B cell (primary cell): Measurements from ENCODE around the gene TCEAL5. TPM values are rescaled to one million over a fixed set of nuclear protein-coding genes. Genes with fewer than 3 reads are reported as not detected.

Source experiments
- ATAC-seq: fragments of 200-7000 bp; cut with Tn5 transposase; one replicate; pipeline ENCODE4 v1.10.0; 2021; ENCODE audit warnings: low read depth, mild to moderate bottlenecking, moderate number of reproducible peaks, moderate library complexity
- CTCF ChIA-PET: fragments of 350-600 bp; sonication (Branson Sonifier 250); formaldehyde crosslinking; loops from one replicate; lab custom pipeline; 2021; ENCODE audit warnings: antibody characterized with exemption, inconsistent platforms; lab: Charles Lee
- POLR2A ChIA-PET: fragments of 350-600 bp; sonication (Branson Sonifier 250); formaldehyde crosslinking; loops from one replicate; lab custom pipeline; 2021; ENCODE audit warnings: antibody characterized with exemption; lab: Charles Lee
- DNase-seq: peaks from one replicate; pipeline ENCODE4 v3.0.0; 2013
- H2AFZ ChIP-seq: 2 replicates; pipeline ENCODE4 v1.6.1; 2012; ENCODE audit warnings: mild to moderate bottlenecking, low read depth, low read length; ENCODE audit not compliant: insufficient read depth, poor library complexity, severe bottlenecking
- H3K27ac ChIP-seq, 2 donors: 1 replicate in 1 of 2; 2 replicates in 1 of 2; pipeline ENCODE4 v1.5.1; 2012 to 2013; ENCODE audit warnings: low read length in 2 of 2, mild to moderate bottlenecking in 2 of 2, moderate library complexity in 1 of 2
- H3K27me3 ChIP-seq, 4 experiments: fragments of 200-600 bp in 1 of 4; sonication (generic) in 1 of 4; replicated peaks in 1 of 4; 1 replicate in 2 of 4; 2 replicates in 2 of 4; pipeline versions ENCODE4 v1.6.1 to v1.7.0; 2013 to 2016; ENCODE audit warnings: low read length in 3 of 4, mild to moderate bottlenecking in 2 of 4, mixed read lengths in 1 of 4, moderate library complexity in 1 of 4; ENCODE audit not compliant: insufficient read depth in 4 of 4, control insufficient read depth in 3 of 4; ENCODE audit errors: control extremely low read depth in 1 of 4
- H3K36me3 ChIP-seq, 2 experiments: replicated peaks in 1 of 2; 1 replicate in 1 of 2; 2 replicates in 1 of 2; pipeline versions ENCODE4 v1.6.1 to v1.7.1; 2013; ENCODE audit warnings: low read length in 1 of 2; ENCODE audit not compliant: insufficient read depth in 2 of 2, control insufficient read depth in 1 of 2; ENCODE audit errors: control extremely low read depth in 1 of 2, extremely low read depth in 1 of 2
- H3K4me1 ChIP-seq, 2 donors: fragments of 200-600 bp in 1 of 2; sonication (generic) in 1 of 2; 1 replicate in 1 of 2; 2 replicates in 1 of 2; pipeline versions ENCODE4 v1.5.1 to v1.6.1; 2013 to 2017; ENCODE audit warnings: low read length in 2 of 2; ENCODE audit not compliant: control insufficient read depth in 2 of 2, insufficient read depth in 2 of 2
- H3K4me2 ChIP-seq: replicated peaks from 2 replicates; pipeline ENCODE3; 2012; ENCODE audit warnings: mild to moderate bottlenecking, low read depth, low read length; ENCODE audit not compliant: poor library complexity, severe bottlenecking
- H3K4me3 ChIP-seq, 5 experiments: fragments of 200-600 bp in 1 of 5; sonication (generic) in 1 of 5; 1 replicate in 3 of 5; 2 replicates in 2 of 5; pipeline versions ENCODE4 v1.5.1 to v1.7.0; 2011 to 2016; ENCODE audit warnings: low read length in 4 of 5, mild to moderate bottlenecking in 4 of 5, low read depth in 2 of 5, control low read depth in 1 of 5, moderate library complexity in 1 of 5; ENCODE audit not compliant: insufficient read depth in 1 of 5; ENCODE audit errors: control extremely low read depth in 1 of 5, extremely low read depth in 1 of 5
- H3K79me2 ChIP-seq: fragments of 200-600 bp; sonication (generic); one replicate; pipeline ENCODE4 v1.6.0; 2016; ENCODE audit warnings: low read length; ENCODE audit not compliant: control insufficient read depth, insufficient read depth
- H3K9ac ChIP-seq: fragments of 200-600 bp; sonication (generic); 2 replicates; pipeline ENCODE4 v1.6.1; 2017; ENCODE audit warnings: mild to moderate bottlenecking, low read length, moderate library complexity
- H3K9me3 ChIP-seq, 3 donors: one replicate each; pipeline versions ENCODE4 v1.6.1 to v1.7.1; 2013; ENCODE audit warnings: low read length in 2 of 3; ENCODE audit not compliant: control insufficient read depth in 2 of 3, insufficient read depth in 1 of 3; ENCODE audit errors: control extremely low read depth in 1 of 3
- H4K20me1 ChIP-seq: 2 replicates; pipeline ENCODE4 v1.6.0; 2012; ENCODE audit warnings: mild to moderate bottlenecking, low read length; ENCODE audit not compliant: insufficient read depth, control insufficient read depth, poor library complexity, severe bottlenecking
- H3K27ac Mint-ChIP-seq: one replicate; pipeline ENCODE4 v1.8.0; 2021; ENCODE audit warnings: mixed read lengths
- H3K27me3 Mint-ChIP-seq: one replicate; pipeline ENCODE4 v1.8.0; 2021; ENCODE audit warnings: mixed read lengths
- H3K4me1 Mint-ChIP-seq: one replicate; pipeline ENCODE4 v1.8.0; 2021; ENCODE audit warnings: mixed read lengths
- H3K4me3 Mint-ChIP-seq: one replicate; pipeline ENCODE4 v1.8.0; 2021; ENCODE audit warnings: mixed read lengths
- H3K9me3 Mint-ChIP-seq: one replicate; pipeline ENCODE4 v1.8.0; 2022; ENCODE audit warnings: mixed read lengths; ENCODE audit not compliant: insufficient read depth
- EZH2 ChIP-seq: IDR thresholded peaks from 2 replicates; pipeline ENCODE4 v1.6.1; 2012; ENCODE audit warnings: borderline replicate concordance, low read depth, mild to moderate bottlenecking, moderate library complexity, low read length; ENCODE audit not compliant: insufficient read depth, poor library complexity, severe bottlenecking
- WGBS: methylation state at CpG from one replicate; pipeline ENCODE4 v1.1.5; 2013; ENCODE audit warnings: missing lambda C conversion rate; ENCODE audit not compliant: insufficient coverage; 5-methylcytosine and 5-hydroxymethylcytosine counted together
- intact Hi-C: fragments of 100-400 bp; cut with micrococcal nuclease; formaldehyde crosslinking; loops from one replicate; pipeline ENCODE4 v1.10.0; 2022
- polyA plus RNA-seq: library from polyadenylated mRNA; depleted of rRNA; stranded (reverse); fragments of >200 nt; gene quantifications from 2 replicates; pipeline ENCODE4 v1.2.3, GENCODE V29; 2012
- total RNA-seq, 2 donors: library from RNA; stranded (reverse); fragments of 120-200 nt in 1 of 2; gene quantifications; 1 replicate in 1 of 2; 2 replicates in 1 of 2; pipeline versions ENCODE4 v1.2.3 to v1.2.4, GENCODE V29; 2013 to 2022
- TF ChIP-seq, protein P1 (sequence below): fragments of 200-600 bp; IDR thresholded peaks from one replicate; pipeline ENCODE4 v1.8.0; 2022; ENCODE audit warnings: antibody characterized with exemption, mild to moderate bottlenecking

TCEAL5 gene
- total and polyA plus RNA-seq, 2 donors (not counting 1 experiment from before 2014, with no cell fraction given): not detected

GRCh38 chrX:103250977-103251376, 25.6 kb downstream of the TCEAL5 start:
- Histone ChIP-seq H3K79me2 (peaks cover 4% of the 10 kb centered on the region), H2AFZ (no peak overlapping the region), H3K9me3 (no peaks in the 10 kb centered on the region), H3K9ac (no peak overlapping the region), H3K4me2 (no peak overlapping the region), H3K4me3 (no peak overlapping the region), H3K27me3 (no peaks in the 10 kb centered on the region), H3K4me1 (peaks cover 3 to 14% of the 10 kb centered on the region in 2 donors), H3K27ac (no peak overlapping the region), H3K36me3 (no peaks in the 10 kb centered on the region), H4K20me1 (no peaks in the 10 kb centered on the region)
- Mint-ChIP-seq H3K27ac (no peak overlapping the region), H3K4me3 (no peak overlapping the region), H3K9me3 (no peaks in the 10 kb centered on the region), H3K4me1 (peaks cover 20% of the 10 kb centered on the region), H3K27me3 (peaks cover 4% of the 10 kb centered on the region)
- intact Hi-C loops: no loop called here
- POLR2A ChIA-PET: no interaction called here
- DNase-seq (no peak), ATAC-seq (no peak)
- WGBS: no CpG with 5 or more reads among the region's 5 CpGs
- CTCF ChIA-PET: no interaction called here
- TF ChIP-seq, protein P1, sequence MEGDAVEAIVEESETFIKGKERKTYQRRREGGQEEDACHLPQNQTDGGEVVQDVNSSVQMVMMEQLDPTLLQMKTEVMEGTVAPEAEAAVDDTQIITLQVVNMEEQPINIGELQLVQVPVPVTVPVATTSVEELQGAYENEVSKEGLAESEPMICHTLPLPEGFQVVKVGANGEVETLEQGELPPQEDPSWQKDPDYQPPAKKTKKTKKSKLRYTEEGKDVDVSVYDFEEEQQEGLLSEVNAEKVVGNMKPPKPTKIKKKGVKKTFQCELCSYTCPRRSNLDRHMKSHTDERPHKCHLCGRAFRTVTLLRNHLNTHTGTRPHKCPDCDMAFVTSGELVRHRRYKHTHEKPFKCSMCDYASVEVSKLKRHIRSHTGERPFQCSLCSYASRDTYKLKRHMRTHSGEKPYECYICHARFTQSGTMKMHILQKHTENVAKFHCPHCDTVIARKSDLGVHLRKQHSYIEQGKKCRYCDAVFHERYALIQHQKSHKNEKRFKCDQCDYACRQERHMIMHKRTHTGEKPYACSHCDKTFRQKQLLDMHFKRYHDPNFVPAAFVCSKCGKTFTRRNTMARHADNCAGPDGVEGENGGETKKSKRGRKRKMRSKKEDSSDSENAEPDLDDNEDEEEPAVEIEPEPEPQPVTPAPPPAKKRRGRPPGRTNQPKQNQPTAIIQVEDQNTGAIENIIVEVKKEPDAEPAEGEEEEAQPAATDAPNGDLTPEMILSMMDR: no peak
- TF ChIP-seq EZH2: no peak

DNA sequence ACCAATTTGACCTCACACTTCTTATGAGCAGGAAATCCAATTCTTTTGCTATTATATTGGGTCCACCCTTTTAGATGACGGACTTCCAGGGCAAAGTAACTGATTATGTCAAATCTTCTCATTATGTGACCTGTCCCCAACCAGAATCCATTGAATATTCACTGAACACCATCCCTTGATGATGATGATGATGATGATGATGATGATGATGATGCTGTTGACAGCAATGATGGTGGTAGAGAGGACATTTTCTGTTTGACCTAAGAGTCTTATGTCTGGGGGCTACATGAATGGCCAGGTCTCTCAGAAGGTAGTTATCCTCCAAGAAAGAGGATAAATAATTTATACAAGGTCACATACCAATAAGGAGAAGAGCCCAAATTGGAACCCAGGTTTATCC, 26.7 kb downstream of the TCEAL5 start:
- Histone ChIP-seq H3K4me1 (peaks cover 0 to 10% of the 10 kb centered on the region in 2 donors), H3K9me3 (no peaks in the 10 kb centered on the region), H3K4me2 (no peak overlapping the region), H3K79me2 (peaks cover 4% of the 10 kb centered on the region), H3K27me3 (no peaks in the 10 kb centered on the region), H4K20me1 (no peaks in the 10 kb centered on the region), H2AFZ (no peak overlapping the region), H3K27ac (no peak overlapping the region), H3K9ac (no peak overlapping the region), H3K36me3 (no peaks in the 10 kb centered on the region), H3K4me3 (no peak overlapping the region)
- POLR2A ChIA-PET: no interaction called here
- CTCF ChIA-PET: no interaction called here
- H3K4me3 Mint-ChIP-seq: no peak overlapping the region
- peaks cover 9% of the 10 kb centered on the region for H3K27me3 Mint-ChIP-seq
- H3K4me1 Mint-ChIP-seq: peaks cover 12% of the 10 kb centered on the region
- DNase-seq (no peak), ATAC-seq (no peak)
- H3K9me3 Mint-ChIP-seq: no peaks in the 10 kb centered on the region
- TF ChIP-seq EZH2: no peak
- TF ChIP-seq, protein P1: no peak
- intact Hi-C loops: no loop called here
- no peak overlapping the region for H3K27ac Mint-ChIP-seq
- WGBS: no CpG with 5 or more reads among the region's 1 CpG
